Glutamatergic neuron (in vitro differentiated cells): ENCODE results near the gene TMEM63B. TPM values are rescaled to one million over a fixed set of nuclear protein-coding genes. Genes with fewer than 3 reads are reported as not detected.

Experiments
- DNase-seq: peaks from one replicate; pipeline ENCODE4 v3.0.0; 2022
- H3K27ac Mint-ChIP-seq: one replicate; pipeline ENCODE4 v1.8.0; 2020; ENCODE audit warnings: mild to moderate bottlenecking, mixed read lengths, inconsistent platforms; ENCODE audit not compliant: unreplicated experiment
- H3K27me3 Mint-ChIP-seq: one replicate; pipeline ENCODE4 v1.8.0; 2020; ENCODE audit warnings: mild to moderate bottlenecking, moderate library complexity, mixed read lengths, inconsistent platforms; ENCODE audit not compliant: unreplicated experiment
- H3K36me3 Mint-ChIP-seq: one replicate; pipeline ENCODE4 v1.8.0; 2020; ENCODE audit warnings: mild to moderate bottlenecking, mixed read lengths, inconsistent platforms; ENCODE audit not compliant: unreplicated experiment
- H3K4me1 Mint-ChIP-seq: one replicate; pipeline ENCODE4 v1.8.0; 2020; ENCODE audit warnings: mild to moderate bottlenecking, low read depth, mixed read lengths, inconsistent platforms; ENCODE audit not compliant: unreplicated experiment
- H3K4me3 Mint-ChIP-seq: one replicate; pipeline ENCODE4 v1.8.0; 2020; ENCODE audit warnings: mild to moderate bottlenecking, mixed read lengths, inconsistent platforms; ENCODE audit not compliant: unreplicated experiment
- H3K9me3 Mint-ChIP-seq: one replicate; pipeline ENCODE4 v1.8.0; 2020; ENCODE audit warnings: mild to moderate bottlenecking, moderate library complexity, mixed read lengths, inconsistent platforms; ENCODE audit not compliant: unreplicated experiment
- CTCF ChIP-seq: fragments of 200-600 bp; sonication (generic); IDR thresholded peaks from one replicate; pipeline ENCODE4 v1.5.0; 2021; ENCODE audit not compliant: partially characterized antibody, unreplicated experiment
- total RNA-seq: library from RNA; stranded (reverse); fragmentation: NEBNext Ultra II Directional; extraction: Animal tissue kit (Norgen Biotek cat#: 25700); gene quantifications from one replicate; pipeline ENCODE4 v1.2.1, GENCODE V29; 2021; ENCODE audit not compliant: unreplicated experiment

The TMEM63B gene
- total RNA-seq, 1 donor from 2014 or later = 148 TPM

GRCh38 chr6:44203955-44204354, 76.6 kb downstream of the TMEM63B start:
- no peak for DNase-seq
- H3K36me3 Mint-ChIP-seq = no peaks in the 10 kb centered on the region
- peaks cover 2% of the 10 kb centered on the region for H3K9me3 Mint-ChIP-seq
- peaks cover 11% of the 10 kb centered on the region for H3K4me1 Mint-ChIP-seq
- H3K27me3 Mint-ChIP-seq = peaks cover 4% of the 10 kb centered on the region
- no peak overlapping the region for H3K27ac Mint-ChIP-seq
- H3K4me3 Mint-ChIP-seq = no peak overlapping the region
- no peak for TF ChIP-seq CTCF

Other genes with a start within 250 kb of the TMEM63B start
- gene MRPL14, start 102 bp upstream of the TMEM63B start, total RNA-seq = 31.7 TPM
- not detected for gene CAPN11, start 31.3 kb downstream of the TMEM63B start, total RNA-seq
- 0.91 TPM for gene MYMX, start 89.4 kb downstream of the TMEM63B start, total RNA-seq
- gene SLC29A1, start 96.0 kb downstream of the TMEM63B start, total RNA-seq = 20.0 TPM
- 771 TPM for gene HSP90AB1, start 119.5 kb downstream of the TMEM63B start, total RNA-seq
- gene SLC35B2, start 130.0 kb downstream of the TMEM63B start, total RNA-seq = 71.8 TPM
- gene NFKBIE, start 138.0 kb downstream of the TMEM63B start, total RNA-seq = 15.3 TPM
- gene TMEM151B, start 142.9 kb downstream of the TMEM63B start, total RNA-seq = 51.3 TPM
- gene AARS2, start 185.8 kb downstream of the TMEM63B start, total RNA-seq = 41.7 TPM
- gene SPATS1, start 215.1 kb downstream of the TMEM63B start, total RNA-seq = not detected